GM21825 (cell line): Measurements from ENCODE around the gene NEURL1B.

Experiments used
- ATAC-seq: cut with Tn5 transposase; IDR thresholded peaks from one replicate; pipeline ENCODE4 v1.9.1; 2021; ENCODE audit warnings: mild to moderate bottlenecking, moderate library complexity; ENCODE audit not compliant: unreplicated experiment

Gene NEURL1B

DNA sequence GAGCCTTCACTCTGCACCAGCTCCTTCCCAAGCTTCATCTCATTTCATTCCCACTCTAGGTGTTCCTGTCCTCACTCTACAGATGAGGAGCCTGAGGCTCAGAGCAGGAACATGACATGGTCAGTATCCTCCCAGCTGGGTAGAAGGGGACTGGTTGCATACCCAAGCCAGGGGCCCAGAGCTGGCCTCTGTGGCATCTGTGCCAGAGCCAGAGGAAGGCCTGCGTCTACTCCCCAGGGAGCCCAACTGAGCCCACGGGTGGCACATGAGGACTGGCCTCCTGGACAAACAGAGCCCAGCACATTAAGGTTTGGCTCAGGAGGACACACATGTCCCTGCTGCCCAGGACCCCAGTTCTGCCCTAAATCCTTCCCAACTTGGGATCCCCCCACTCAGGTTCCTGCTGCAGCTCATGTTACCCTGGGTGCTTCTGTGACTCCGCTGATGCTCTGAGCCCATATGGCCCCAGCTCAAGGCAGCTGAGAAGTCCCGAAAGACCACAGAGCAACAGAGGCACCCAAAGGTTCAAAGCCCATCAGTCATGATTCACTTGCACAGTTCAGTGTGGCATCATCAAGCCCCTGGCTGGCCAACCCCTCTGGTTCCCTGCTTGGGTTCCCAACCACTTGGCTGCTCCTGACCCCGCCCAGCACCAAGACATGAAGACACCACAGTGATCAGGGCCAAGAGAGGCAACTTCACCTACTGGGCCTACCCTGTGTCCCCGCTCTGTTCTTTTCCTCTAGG is 8.5 kb upstream of the NEURL1B start:
- no peak for ATAC-seq

DNA sequence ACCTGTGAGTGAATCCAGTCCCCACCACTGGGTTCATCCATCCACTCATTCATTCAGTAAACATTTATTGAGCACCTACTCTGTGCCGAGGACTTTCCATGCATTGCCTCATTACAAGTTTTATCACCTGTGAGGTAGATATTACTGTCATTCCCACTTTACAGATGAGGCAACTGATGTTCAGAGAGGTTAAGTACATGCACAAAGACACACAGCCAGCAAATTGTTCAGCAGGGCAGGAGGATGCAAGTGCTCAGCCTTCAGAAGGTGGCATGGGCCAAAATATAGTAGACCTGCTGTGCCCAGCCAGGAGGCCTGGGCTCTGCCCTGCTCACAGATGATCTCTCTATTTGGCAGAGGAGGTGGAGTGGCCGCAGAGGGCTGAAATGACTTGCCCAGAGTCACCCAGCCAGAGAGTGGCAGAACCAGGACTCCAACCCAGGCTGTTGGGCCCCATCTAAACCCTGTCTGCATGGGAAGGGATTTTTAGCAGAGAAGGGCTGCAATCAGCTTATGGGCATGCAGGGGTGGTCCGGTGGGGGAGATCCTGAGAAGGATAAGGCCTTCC is 7.6 kb upstream of the NEURL1B start:
- ATAC-seq: no peak

DNA sequence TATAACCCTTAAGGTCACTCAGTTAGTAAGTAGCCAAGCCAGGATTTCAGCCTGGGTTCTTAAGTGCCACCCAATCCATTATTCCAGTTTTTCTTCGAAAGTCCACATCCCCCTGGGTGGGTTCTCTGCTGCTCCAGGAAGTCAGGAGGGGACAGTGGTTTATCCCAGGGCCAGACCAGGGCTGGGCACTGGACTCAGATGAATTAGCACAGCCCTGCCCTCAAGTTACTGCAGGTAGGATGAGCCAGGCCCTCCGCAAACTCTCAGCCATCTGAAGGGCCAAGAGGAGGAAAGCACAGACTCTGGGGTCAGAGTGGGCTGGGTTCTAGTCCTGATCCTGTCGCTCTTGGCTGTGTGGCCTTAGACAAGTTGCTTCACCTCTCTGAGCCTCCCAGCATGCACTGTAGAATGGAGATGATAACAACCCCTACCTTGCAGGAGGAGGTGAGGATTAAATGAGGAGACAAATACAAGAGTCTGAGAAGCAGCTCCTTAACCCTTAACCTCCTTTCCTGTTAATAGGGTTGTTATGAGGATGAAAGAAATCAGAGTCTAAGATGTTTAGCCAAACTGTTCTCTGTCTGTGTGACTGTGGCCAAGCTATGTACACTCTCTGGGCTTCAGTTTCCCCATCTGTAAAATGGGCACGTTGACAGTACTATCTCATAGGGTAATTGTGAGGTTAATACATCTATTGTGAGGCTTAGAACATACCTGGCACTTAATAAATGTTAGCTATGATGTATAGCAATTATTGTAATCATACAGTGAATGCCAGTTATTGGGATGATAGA is 6.8 kb upstream of the NEURL1B start:
- no peak for ATAC-seq

DNA sequence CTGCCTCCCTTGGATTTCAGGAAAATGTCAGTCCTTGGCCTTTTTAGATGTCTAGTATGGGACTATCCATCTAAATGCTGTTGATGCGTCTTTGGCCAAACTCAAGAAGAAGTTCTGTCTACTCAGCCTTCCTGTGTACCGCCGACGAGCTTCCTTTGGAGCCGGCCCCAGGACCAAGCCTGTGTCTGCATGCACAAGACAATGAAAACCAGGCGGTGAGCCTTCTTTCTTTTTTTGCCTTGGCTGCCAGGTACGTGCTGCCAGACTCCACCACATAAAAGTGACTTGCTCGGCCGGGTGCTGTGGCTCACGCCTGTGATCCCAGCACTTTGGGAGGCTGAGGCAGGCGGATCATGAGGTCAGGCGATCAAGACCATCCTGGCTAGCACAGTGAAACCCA is 6.0 kb upstream of the NEURL1B start:
- ATAC-seq: no peak

DNA sequence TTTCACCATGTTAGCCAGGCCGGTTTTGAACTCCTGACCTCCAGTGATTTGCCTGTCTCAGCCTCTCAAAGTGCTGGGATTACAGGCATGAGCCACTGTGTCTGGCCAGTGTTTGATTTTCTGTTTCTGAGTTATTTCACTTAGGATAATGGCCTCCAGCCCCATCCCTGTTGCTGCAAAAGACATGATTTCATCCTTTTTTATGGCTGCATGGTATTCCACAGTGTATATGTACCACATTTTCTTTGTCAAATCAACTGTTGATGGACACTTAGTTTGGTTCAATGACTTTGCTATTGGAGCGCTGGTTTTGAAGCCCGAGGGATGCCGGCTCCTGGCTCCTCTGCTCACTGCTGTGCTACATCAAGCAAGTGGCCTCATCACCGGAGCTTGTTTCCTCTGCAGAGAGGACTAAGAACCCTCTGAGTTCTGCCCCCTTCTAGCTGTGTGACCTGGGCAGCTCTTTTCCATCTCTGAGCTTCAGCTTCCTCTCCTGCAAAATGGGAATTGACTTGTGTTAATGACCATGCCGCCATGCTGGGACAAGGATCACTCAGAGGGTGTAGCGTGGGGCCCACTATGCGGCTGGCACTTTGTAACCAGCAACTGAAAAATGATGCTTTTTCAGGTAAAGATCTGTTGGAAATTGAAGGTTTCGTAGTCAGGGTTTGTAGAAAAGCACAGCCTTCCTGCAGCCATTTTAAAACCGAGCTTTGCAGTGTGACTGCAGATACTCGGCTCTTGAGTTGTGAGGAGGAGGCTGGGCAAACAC is 4.6 kb upstream of the NEURL1B start:
- no peak for ATAC-seq

DNA sequence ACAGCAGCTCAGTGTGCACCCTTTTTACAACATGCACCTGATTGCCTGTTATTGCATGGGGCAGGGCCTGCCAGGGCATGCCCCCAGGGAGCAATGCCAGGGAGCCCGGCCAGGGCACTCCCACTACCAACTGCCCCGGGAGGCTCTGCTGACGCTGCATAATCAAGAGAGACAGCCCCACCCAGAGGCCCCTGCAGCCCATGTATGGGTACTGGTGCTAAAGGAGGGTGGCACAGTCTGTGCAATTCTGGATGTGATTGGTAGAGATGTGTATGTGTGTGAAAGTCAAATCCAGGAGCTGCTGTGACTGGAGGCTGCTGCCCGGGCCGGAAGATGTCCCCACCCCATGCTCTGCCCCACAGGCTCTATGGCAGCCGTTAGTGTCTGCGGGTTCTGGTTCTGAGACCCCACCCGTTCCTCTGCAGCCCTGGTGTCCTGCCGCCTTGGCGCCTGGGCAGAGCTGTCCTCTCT is 3.9 kb upstream of the NEURL1B start:
- ATAC-seq: no peak

DNA sequence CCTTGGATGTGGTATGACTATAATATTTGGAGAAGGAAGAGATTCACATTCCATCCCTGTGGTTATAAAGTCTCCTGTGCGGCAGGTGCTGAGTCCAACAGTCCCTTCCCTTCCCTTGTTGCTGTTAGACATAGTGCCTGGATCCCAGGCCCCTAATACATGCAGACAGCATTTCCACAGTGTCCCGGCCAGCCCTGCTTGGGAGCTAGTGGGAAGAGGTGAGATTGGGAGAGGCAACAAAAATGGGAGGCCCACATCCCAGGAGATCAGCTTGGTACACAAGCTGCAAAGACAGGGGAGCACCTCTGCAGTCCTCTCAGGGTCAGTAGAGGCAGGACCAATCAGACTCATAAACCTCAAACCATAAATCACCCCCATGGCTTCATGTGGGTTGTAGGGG is 3.3 kb upstream of the NEURL1B start:
- no peak for ATAC-seq

DNA sequence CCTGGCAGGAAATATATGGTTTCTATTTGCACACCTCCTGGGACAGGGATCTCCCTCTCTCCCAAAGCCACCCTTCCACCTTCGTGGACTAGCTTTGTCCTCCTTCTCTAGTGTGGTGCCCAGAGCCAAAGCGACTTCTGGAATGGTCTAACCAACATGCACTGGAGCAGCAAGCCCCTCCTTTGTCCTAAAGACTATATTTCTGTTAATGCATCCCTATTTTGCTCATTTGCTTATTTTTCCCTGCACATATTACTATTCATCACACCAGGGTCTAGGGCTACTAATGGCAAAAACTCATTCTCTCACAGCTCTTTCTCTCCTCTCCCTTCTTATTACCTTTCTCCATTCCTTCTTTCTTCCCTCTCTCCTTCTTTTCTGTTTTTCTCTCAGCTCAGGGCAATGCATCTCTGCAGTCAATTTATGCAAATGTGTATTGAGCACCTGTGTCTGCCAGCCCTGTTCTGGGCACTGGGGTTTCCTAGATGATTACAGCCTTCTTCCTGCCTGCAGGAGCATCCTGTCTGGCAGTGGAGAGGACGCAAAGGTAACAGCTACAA is 2.8 kb upstream of the NEURL1B start:
- no peak for ATAC-seq

DNA sequence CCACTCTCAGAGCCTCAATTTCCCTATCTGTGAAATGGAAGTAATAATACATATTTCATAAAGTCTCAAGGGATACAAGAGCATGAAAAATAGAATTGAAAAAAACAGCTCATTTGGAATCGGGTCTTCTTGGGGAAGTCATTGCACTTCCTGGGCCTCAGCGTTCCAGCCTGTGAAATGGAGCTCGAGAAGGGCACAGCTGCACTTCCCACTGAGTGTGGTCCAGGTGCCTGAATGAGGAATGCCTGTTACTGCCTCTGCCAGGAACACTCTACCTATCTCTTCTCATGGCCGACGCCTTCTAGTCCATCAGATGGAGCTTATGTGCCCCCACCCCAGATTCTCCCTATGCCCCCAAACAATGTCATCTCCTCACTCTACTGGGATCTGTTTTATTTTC is 924 bp upstream of the NEURL1B start:
- ATAC-seq: no peak

DNA sequence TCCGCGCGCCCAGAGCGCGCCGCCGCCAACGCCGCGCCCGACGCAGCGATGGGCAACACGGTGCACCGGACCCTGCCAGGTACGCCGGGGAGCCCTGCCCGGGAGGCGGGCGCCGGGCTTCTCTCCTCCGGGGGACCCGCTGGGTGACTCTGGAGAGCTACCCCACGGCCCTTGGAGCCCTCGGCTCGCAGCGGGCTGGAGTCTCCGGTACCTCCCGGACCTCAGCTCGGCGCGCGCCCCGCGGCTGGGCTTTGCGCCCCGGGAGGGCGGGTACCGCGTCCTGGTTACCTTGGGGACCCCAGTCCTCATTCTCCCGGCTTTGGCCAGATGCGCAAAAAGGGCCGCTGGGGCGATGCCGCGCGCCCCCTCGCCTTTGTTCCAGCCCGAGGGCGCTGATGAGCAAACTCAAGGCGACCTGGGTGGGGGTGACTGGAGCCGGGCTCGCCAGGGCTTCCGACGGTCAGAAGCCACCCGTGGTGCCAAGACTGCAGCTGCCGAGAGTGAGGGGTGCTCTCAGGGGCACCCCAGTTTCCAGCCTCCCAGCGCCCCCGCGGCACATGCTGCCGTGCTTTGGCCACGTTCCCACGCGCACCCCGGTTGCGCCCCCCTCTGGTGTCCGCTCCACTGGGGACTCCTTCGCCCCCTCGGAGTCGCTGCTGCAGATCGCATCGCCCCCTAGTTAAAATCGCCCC is 442 bp downstream of the NEURL1B start:
- ATAC-seq: peak; percentile 24

DNA sequence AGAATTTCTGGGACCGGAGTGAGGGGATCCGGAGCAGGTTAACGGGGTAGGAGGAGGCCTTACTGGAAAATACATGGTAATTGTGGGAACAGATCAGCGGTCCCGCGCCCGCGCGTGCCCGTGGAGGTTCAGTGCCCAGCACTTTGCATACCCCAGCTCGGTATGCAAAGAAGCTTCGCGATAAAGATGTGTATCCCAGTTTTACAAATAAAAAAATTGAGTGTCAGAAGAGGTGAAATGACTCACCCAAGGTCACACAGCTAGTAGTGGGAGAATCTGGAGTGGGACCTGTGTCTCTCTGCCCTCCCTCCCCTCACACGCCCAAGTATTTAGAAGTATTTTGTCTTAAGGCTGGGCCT is 967 bp downstream of the NEURL1B start:
- no peak for ATAC-seq

DNA sequence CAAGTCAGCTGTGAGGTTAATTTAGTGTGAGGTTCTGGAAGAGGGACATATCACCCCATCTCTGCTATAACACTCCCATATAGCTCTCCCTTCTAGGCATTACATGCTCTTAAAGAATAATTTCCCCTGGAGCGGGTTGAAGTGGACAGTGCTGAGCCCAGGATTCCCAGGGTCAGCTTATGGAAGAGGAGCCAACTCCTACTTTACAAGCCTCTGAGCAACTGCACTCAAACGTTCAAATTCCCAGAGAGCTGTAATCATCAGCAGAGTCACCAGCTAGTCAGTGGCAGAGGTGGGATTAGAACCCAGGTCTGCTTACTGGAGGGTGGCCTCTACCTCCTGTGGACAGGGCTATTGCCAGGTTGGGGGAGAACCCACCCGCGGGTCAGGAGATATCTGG is 1.4 kb downstream of the NEURL1B start:
- no peak for ATAC-seq

DNA sequence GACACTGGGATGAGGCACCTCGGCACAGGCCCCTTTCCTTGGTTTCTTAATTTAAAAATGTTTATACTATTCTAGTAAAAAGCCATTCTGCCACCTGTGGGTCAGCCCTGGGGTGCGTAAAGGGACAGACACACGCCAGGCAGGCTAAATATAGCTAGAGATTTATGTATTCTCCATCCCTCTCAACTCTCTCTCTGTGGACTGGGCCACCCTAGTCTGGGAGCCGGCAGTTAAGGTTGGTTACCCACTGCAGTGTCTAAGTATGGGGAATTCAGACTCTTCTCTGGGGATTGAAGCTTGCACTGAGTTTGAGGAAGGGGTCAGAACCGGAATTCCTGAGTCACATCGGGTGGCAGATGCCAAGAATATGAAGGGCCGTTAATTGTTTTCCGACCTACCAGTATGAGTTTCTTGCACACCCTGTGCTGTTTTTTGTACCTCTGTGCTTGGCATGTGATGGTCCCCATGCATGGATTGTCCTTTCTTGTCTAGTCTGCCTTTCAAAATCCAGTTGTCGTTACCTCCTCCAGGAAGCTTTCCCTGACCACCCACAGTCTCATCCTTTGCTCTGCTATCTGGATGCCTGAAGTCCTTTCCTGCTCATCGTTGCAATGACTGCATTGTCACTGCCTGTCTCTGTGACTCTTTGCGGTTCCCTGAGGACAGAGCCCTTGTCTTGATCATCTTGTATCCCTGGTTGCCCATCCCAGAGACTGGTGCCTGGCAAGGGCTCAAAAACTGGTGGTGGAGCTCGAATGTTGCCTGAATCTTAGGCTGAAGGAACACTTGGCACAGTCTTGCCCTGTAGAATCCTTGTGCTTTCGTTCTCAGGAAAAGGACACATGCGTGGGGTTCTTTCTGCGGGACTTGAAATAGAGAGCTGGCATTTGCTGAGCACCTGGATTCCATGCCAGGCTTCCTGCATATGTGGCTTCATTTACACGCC is 2.1 kb downstream of the NEURL1B start:
- ATAC-seq: no peak

DNA sequence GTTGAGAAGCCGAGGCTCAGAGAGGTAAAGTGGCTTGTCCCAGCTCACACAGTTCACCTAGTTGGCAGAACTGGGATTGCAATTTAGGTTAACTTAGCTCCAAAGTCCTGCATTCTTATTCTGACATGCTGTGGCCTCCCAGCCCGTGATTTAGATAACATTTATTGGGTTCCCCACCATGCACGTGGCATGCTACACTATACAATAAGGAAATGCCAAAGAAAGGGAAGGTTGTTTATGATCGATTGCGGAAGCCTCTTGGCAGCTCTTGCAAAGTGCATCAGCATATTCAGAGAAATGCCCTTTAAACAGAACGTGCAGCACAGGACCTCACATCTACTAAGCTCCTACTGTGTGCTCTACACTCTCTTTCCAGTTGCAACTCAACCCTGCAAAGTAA is 3.2 kb downstream of the NEURL1B start:
- no peak for ATAC-seq

DNA sequence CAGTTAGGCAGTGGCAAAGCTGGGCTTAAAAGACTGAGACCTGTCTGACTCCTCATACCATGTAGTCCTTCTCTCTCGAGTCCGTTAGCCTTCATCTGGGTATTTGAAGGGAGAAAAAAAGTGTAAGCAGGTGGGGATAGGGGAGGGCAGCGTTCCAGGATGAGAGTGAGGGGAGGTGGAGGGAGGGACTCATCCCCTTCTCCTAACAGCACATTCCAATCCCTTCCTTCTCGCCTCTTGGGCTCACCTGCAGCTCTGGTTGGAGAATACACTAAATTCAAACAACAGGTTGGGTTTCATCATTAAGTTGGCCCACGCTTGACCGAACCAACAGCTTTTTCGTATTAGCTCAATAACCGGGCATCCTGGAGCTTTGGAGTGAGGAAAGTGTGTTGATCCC is 3.6 kb downstream of the NEURL1B start:
- no peak for ATAC-seq

DNA sequence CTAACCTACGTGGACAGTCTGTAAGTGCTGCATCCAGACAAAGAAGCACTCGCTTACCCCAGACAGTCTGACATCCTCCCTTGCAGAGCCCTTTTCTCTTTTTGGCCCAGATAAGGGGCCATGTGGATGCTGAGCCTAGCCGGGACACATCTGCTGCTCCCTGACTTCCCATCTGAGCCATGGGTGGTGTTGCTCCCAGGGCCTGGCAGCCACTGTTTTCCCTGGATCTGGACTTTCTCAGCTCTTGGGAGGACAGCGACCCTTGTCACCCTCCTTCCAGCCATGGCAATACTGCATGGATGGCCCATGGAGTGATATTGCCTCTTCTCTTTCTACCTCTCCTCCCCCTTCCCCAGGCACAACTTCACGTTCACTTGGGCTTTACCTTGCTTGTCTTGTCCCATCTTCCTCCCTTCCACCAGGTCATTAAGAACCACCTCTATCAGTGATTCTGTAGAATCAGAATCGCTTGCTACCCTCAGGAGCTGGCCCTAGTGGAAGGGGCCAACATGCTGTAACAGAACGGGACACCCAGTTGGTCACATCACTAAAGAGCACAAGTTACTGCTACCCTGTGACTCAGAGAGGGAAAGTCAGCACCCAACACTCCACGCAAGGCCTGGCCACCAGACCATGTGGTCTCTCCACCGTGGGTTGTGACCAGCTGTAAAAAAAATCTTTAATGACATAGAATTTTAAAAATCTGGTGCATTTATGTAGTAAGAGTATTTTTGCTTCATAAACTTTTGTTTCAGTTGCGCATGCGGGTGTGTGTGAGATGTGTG is 4.4 kb downstream of the NEURL1B start:
- ATAC-seq: no peak

DNA sequence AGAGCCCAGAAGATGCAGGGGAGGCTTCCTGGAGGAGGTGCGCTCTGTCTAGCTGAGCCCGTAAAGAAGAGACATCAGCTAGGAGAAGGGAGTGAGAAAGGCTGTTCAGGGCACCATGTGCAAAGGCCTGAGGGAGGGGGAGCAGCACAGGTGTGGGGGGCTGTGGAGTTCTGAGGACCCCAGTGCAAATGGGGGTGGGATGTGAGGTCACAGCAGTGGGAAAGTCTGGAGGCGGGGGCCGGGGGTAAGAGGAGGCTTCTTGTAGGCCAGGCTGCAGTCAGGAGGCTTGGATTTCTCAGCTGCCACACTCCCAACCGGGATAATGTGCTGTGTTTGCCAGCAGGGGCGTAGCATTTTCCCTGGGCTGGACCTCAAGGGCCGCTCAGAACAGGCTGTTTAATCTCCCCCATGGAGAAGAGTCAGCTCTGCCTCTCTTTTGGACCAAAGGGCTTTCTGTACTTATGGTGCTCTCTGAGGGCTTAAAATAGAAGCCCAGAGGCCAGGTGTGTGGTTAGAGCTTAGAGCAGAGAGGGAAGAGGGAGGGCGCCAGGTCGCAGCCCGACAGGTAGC is 5.7 kb downstream of the NEURL1B start:
- ATAC-seq: no peak

DNA sequence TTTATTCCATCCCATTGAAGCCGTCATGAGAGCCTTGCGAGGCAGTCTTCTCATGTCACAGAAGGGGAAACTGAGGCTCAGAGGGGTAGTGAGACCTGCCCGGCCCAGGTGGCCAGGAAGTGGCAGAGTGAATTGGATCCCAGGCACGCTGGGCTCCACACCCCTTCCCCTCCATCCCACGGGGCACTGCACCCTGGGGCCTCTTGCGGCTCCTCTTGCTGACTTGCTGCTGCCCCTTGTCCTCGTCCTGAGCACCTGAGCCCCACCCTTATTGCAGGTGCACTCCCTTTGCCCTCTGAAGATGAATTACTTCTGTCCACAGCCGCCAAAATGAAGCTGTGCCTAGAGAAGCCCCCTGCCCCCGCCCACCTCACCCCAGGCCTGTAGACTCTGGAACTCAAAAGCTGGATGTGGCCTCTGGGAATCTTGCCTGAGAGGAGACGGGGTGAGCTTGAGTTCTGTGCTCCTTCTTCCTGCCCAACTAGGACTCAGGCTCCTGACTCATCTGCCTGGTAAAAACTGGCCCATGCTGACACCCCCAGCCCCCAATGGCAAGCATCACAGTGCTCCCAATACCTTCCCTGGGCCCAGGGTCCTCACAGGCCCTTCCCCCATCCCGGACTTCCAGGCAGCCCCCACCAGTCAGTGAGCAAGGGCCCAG is 6.4 kb downstream of the NEURL1B start:
- no peak for ATAC-seq
